ENCODE measurements around the gene ADGRG6.

DNA sequence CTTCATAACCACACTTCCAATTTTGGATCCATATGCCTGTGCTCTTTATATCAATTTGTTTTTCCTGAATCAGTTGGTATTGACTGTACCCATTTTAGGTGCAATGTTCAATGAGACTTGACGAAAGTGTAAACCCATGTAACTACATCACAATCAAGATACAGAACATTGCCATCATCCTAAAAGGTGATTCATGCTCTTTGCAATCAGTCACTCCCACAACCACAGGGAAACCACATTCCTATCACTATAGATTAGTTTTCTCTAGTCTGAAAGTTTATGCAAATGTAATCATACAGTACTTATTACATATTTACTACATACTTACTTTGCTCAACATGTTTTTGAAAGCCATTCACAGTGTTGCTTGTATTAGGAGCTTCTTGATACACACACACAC is 167.4 kb downstream of the ADGRG6 start:
- TF ChIP-seq YY1 (IDR thresholded peaks at IDR 0.05; ENCODE audit: insufficient read depth, insufficient read length) (no peak), ZNF274 (IDR thresholded peaks at IDR 0.05; ENCODE audit: low read depth, low read length) (no peak)

Data from NT2/D1 (cell line).